SK-N-MC (cell line): ENCODE measurements around the gene GPC6.

ENCODE experiments used
- EZH2 ChIP-seq: fragments of 200-600 bp; sonication (generic); IDR thresholded peaks from one replicate; pipeline ENCODE4 v1.6.1; 2017; ENCODE audit warnings: antibody characterized with exemption
- FOXP2 ChIP-seq: optimal IDR thresholded peaks from 2 replicates; pipeline ENCODE3; 2011; ENCODE audit warnings: mild to moderate bottlenecking, moderate library complexity; ENCODE audit not compliant: insufficient read depth; ENCODE audit errors: extremely low read length, control extremely low read depth
- POLR2AphosphoS5 ChIP-seq: IDR thresholded peaks from 2 replicates; pipeline ENCODE4 v1.6.1; 2012; ENCODE audit warnings: mild to moderate bottlenecking, low read depth, low read length, borderline replicate concordance

DNA sequence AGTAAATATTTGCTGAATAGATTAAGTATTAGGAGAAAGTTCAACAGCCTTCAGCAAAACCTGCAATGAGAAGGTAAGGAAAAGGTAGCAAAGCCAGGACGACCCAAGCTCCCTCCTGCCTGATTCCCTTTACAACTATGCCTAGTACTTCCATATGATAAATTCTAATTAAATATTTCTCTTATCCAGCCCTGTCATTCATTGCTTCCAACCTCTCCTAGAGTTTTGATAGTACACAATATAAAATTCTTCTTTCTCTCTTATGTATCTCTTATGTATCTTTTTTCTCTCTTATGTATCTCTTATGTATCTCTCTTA lies 1065.7 kb downstream of the GPC6 start:
- TF ChIP-seq POLR2AphosphoS5 (no peak), EZH2 (no peak), FOXP2 (no peak)
